HG02763 (cell line): ENCODE measurements around the gene ZMYND8.
"Not testable (repeated sequence)": the region's sequence is repeated elsewhere in the genome, so short reads cannot be mapped to it uniquely, and the experiment has no call there.

Experiments
- ATAC-seq: cut with Tn5 transposase; IDR thresholded peaks from one replicate; pipeline ENCODE4 v1.9.1; 2021; ENCODE audit warnings: mild to moderate bottlenecking, moderate library complexity; ENCODE audit not compliant: unreplicated experiment

Gene ZMYND8

DNA sequence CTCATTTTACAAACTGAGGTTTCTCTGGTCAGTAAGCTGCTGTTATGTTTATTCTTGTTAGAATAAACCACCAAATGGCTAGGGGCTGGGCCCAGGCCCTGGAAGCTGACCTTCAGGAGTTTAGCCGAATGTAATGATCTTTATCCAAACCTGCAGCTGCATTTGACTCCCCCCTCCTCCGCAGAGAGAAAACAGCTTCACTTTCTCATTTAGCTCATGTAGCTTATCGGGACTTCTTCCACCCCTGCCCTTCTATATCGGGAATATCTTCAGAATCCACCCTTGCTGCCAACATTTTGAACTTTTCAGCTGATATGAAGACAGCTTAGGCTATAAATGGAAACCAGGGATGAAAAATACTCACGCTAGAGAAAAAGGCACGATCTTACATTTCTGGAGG lies 102.6 kb downstream of the ZMYND8 start:
- no peak for ATAC-seq

DNA sequence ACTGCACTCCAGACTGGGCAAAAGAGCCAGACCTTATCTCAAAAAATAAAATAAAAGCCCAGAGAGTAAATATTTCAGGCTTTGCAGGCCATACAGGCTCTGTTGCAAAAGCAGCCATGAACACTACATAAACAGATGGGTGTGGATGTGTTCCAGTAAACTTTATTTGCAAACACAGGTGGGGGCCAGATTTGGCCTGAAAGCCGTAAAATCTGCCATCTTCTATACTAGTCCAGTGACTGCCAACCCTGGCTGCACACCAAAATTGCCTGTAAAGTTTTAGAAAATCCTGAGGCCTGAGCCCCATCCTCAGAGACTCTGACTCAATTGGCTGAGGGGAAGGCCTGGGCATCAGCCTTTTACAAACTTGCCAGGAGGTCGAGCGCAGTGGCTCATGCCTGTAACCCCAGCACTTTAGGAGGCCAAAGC lies 103.6 kb downstream of the ZMYND8 start:
- no peak for ATAC-seq

- ATAC-seq: no peak
Observed at GRCh38 chr20:47251154-47252020, 105.1 kb downstream of the ZMYND8 start.

DNA sequence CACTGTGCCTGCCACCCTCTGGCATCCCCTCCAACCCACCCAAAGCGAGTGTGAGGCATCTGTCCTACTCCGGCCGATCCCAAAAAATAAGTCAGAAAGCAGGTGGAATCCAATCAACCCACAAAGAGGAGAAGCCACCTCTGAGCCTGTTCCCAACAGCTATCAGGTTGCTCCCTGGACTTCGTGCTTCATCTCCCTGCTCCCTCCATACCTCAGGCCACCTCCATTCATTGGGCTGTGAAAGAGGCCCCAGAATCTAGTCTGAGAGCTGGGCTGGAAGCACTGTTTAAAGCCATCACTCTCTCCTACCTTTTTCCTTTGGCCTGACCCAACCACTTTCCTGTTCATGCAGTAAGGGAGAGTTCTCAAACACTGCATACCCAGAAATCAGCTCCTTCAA lies 106.1 kb downstream of the ZMYND8 start:
- no peak for ATAC-seq

GRCh38 chr20:47249913-47250312 lies 106.6 kb downstream of the ZMYND8 start:
- no peak for ATAC-seq

DNA sequence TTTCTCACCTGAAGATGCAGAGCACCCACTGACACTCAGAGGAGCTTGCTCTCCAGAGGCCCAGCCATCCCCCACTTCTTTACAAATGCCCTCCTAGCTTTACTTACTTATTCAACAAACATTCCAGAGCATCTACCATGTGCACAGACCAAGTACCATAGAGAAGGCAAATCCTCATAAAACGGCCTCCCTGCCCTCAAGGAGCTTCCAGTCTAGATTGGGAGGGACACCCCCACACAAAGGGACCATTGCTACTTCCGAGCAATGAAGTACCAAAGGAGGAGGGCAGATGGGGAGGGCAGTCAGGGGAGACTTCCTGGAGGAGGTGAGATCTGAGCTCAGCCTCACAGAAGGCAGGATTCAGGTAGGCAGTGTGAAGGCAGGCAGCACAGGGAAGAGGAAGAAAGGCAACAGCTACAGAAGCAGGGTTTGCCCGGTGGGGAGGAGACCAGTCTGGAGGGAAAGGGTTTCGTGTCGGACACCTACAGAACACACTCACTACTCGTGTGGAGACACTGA lies 108.0 kb downstream of the ZMYND8 start:
- ATAC-seq: no peak

- ATAC-seq: no peak
Observed at GRCh38 chr20:47247972-47248371, 108.5 kb downstream of the ZMYND8 start.

- ATAC-seq: no peak
Observed at GRCh38 chr20:47246061-47246777, 110.3 kb downstream of the ZMYND8 start.

- ATAC-seq: not testable (repeated sequence)
Observed at GRCh38 chr20:47245166-47245565, 111.3 kb downstream of the ZMYND8 start.

DNA sequence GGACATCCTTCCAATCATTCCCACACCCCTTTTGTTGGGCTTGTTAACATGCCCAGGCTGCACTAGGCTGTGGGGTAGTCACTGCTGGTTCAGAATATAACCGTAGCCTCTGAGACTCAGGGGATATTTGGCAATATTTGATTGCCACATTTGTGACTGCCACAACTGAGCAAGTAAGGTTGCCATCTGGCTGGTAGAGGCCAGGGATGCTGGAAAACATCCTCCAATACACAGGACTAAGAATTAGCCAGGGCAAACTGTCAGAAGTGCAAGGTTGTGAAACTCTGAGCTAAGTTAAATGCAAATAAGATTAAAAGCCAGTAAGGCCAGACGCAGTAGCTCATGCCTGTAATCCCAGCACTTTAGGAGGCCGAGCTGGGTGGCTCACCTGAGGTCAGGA lies 112.0 kb downstream of the ZMYND8 start:
- ATAC-seq: no peak

DNA sequence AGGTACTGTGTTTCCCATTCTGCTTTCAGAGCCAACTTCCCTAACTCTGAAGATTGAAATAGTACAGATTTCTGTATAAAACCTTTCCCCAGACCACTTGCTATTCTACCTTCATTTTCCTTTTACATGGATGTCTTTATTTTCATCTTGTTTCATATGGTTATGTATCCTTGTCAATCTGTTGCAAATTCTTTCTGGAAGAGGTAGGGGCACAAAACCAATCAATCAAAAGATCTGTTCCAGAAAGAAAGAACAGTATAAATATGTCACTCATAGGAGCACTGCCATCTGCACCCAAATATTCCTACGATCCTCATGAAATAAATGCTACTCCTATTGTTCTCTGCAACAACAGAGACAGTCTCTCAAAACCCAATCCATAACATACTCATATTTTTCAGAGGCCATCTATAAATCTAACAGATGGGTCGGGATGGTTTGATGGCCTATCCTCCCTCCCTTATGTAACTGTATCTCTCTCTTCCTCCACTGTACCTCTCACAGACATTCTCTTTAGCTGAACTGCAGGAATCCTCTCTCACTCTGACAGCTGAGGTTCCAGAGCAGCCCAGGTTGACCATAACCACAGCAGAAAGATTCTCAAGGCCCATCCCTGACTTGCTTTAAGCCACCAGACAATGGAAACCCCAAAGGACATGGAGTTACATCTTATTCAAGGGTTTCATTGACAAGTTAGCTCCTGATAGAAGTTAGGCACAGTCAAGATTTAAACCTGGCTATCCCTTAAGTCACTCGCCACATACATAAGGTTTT lies 112.8 kb downstream of the ZMYND8 start:
- ATAC-seq: no peak

GRCh38 chr20:47243003-47243402 lies 113.5 kb downstream of the ZMYND8 start:
- ATAC-seq: no peak

DNA sequence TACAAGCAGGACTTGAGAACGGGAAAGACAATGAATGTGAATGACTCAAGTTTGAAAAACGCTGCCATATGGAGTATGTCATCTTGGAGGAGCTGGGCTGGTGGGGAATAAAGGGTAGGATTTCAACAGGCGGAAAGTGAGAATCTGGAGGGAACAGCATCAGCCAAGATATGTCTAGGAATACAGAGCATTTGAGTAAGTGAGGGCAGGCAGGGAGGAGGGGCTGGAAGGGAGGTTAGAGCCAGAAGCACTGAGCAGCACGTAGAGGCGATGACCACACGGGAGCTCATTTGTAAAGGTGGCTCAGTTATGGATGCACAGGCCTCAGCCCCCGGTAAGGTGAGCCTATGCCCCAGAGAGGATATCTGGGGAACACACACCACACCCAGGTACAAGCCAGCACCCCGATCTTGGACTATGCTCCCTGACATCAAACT lies 115.1 kb downstream of the ZMYND8 start:
- no peak for ATAC-seq

DNA sequence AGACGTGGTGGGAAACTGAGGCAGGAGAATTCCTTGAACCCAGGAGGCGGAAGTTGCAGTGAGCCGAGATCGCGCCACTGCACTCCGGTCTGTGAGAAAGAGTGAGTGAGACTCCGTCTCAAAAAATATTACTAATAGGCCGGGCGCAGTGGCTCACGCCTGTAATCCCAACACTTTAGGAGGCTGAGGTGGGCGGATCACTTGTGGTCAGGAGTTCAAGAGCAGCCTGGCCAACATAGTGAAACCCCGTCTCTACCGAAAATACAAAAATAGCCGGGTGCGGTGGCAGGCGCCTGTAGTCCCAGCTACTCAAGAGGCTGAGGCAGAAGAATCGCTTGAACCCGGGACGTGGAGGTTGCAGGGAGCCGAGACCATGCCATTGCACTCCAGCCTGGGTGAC lies 116.4 kb downstream of the ZMYND8 start:
- not testable (repeated sequence) for ATAC-seq

GRCh38 chr20:47239719-47240067 lies 116.8 kb downstream of the ZMYND8 start:
- ATAC-seq: no peak

GRCh38 chr20:47238780-47239718 lies 117.5 kb downstream of the ZMYND8 start:
- ATAC-seq: no peak

- ATAC-seq: no peak
Observed at GRCh38 chr20:47237715-47238114, 118.8 kb downstream of the ZMYND8 start.

DNA sequence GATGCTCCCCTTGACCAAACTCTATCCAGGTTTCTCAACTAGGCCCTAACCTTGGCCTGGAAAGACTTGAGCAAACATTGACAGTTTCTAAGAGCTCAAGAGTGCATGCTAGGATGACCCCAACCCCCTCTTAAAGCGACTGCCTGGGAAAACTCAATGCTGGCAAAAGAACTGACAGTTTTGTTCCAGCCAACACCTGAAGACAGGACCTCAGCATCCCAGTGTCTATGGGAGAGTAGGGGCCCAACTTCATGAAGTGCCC lies 119.9 kb downstream of the ZMYND8 start:
- ATAC-seq: no peak

- no peak for ATAC-seq
Observed at GRCh38 chr20:47235853-47236638, 120.5 kb downstream of the ZMYND8 start.

DNA sequence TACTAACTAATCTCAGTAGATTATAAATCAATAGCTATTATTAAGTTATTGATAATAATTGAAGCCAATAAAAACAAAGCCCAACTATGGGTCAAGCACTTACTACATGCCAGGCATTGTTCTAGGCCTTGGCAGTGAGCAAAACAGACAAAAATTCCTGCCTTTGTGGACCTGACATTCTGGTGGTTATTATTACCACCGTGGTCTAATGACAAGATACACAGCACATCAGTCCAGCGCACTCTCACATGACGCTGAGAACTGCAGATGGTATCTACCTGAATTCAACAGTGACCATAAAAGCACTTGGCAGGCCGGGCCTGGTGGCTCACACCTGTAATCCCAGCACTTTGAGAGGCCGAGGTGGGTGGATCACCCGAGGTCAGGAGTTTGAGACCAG lies 121.4 kb downstream of the ZMYND8 start:
- ATAC-seq: no peak
